ENCODE data around the gene FSTL4.

DNA sequence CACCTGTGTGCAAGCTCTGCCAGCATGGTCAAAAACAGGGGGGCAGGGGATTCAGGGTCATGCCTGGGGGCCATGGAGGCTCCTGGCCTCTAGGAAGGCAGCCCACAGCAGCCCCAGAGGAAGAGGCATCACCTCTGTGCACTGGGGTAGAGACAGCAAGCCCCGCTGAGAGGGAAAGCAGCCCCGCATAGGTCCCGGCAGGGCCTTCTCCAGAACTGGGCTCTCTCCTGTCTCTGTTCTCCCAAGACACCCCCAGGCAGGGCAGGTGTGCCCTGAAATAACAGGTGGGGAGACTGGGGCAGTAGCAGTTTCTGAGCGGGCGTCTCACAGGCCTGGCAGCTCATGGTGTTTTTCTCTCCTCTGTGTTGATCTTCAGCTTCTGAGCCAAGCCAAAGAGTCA, 281.4 kb downstream of the FSTL4 start:
- TF ChIP-seq, protein P1, sequence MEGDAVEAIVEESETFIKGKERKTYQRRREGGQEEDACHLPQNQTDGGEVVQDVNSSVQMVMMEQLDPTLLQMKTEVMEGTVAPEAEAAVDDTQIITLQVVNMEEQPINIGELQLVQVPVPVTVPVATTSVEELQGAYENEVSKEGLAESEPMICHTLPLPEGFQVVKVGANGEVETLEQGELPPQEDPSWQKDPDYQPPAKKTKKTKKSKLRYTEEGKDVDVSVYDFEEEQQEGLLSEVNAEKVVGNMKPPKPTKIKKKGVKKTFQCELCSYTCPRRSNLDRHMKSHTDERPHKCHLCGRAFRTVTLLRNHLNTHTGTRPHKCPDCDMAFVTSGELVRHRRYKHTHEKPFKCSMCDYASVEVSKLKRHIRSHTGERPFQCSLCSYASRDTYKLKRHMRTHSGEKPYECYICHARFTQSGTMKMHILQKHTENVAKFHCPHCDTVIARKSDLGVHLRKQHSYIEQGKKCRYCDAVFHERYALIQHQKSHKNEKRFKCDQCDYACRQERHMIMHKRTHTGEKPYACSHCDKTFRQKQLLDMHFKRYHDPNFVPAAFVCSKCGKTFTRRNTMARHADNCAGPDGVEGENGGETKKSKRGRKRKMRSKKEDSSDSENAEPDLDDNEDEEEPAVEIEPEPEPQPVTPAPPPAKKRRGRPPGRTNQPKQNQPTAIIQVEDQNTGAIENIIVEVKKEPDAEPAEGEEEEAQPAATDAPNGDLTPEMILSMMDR (IDR thresholded peaks at IDR 0.05; ENCODE audit: poor library complexity, severe bottlenecking) = no peak
- no peak for TF ChIP-seq RAD21 (conservative IDR thresholded peaks at IDR 0.05)
- TF ChIP-seq SMC3 (conservative IDR thresholded peaks at IDR 0.05; ENCODE audit: poor library complexity) = no peak
- TF ChIP-seq EZH2 (IDR thresholded peaks at IDR 0.05; ENCODE audit: borderline replicate concordance, insufficient read depth, low read length, poor library complexity, severe bottlenecking) = no peak
- TF ChIP-seq EP300 (conservative IDR thresholded peaks at IDR 0.05; ENCODE audit: poor library complexity, severe bottlenecking) = no peak

All from neural cell (in vitro differentiated cells).